Measurements from ENCODE around the gene TUBA4A. TPM values are rescaled to one million over a fixed set of nuclear protein-coding genes. Genes with fewer than 3 reads are reported as not detected.

The TUBA4A gene
- total and polyA plus RNA-seq, 2 of the 8 experiments (the other 6 are each of a cell fraction or from before 2014, with no cell fraction given), result 67.3 to 172 TPM

- no peak for TF ChIP-seq ZNF274 (IDR thresholded peaks at IDR 0.05; ENCODE audit: borderline replicate concordance, extremely low read depth, low read length)
- TF ChIP-seq SP1 (IDR thresholded peaks at IDR 0.05; ENCODE audit: low read depth, low read length), result peak; percentile 76
- no peak for TF ChIP-seq RBBP5 (IDR thresholded peaks at IDR 0.05; ENCODE audit: borderline replicate concordance, low read depth, low read length)
- peak; percentile 80; the same call in 1 of the 2 replicates for TF ChIP-seq SUZ12 (IDR thresholded peaks at IDR 0.05; ENCODE audit: low read length)
- no peak for TF ChIP-seq YY1 (IDR thresholded peaks at IDR 0.05; ENCODE audit: low read depth, low read length)
- TF ChIP-seq TAF1 (IDR thresholded peaks at IDR 0.05; ENCODE audit: low read depth, low read length), result peak; percentile 62; the same call in 1 of the 2 replicates
- TF ChIP-seq TBP (IDR thresholded peaks at IDR 0.05; ENCODE audit: low read depth, low read length), result peak; percentile 81
- no peak for TF ChIP-seq JUND (IDR thresholded peaks at IDR 0.05; ENCODE audit: low read length)
- TF ChIP-seq CEBPB (IDR thresholded peaks at IDR 0.05; ENCODE audit: low read depth, low read length), result no peak
- TF ChIP-seq EP300 (IDR thresholded peaks at IDR 0.05; ENCODE audit: borderline replicate concordance in 1 of 2, low read depth in 2 of 2, low read length in 2 of 2), result no peak
- TF ChIP-seq CTBP2 (IDR thresholded peaks at IDR 0.05; ENCODE audit: borderline replicate concordance, insufficient read depth, insufficient read length, low read length), result peak; percentile 35
- peak; percentile 31 for TF ChIP-seq MAX (IDR thresholded peaks at IDR 0.05)
- TF ChIP-seq RXRA (IDR thresholded peaks at IDR 0.05; ENCODE audit: insufficient read depth, low read depth, low read length), result no peak
- peak in 1 of 2 experiments; percentile 66; a peak in 2 of 3 replicates for TF ChIP-seq POLR2A (IDR thresholded peaks at IDR 0.05; ENCODE audit: control extremely low read depth in 1 of 2, low read depth in 2 of 2, low read length in 2 of 2)
- no peak for TF ChIP-seq ATF3 (IDR thresholded peaks at IDR 0.05; ENCODE audit: insufficient read depth, low read depth, low read length)
- no peak for TF ChIP-seq MAFK (IDR thresholded peaks at IDR 0.05; ENCODE audit: low read depth, low read length)
- TF ChIP-seq POU5F1 (IDR thresholded peaks at IDR 0.05; ENCODE audit: low read depth, low read length), result no peak
- TF ChIP-seq TCF12 (IDR thresholded peaks at IDR 0.05; ENCODE audit: low read depth, low read length), result peak; percentile 44; the same call in 1 of the 2 replicates
- no peak for TF ChIP-seq TAF7 (optimal IDR thresholded peaks at IDR 0.05; ENCODE audit: borderline replicate concordance, low read depth, low read length)
- no peak for TF ChIP-seq RNF2 (IDR thresholded peaks at IDR 0.05; ENCODE audit: borderline replicate concordance, low read depth, low read length, missing control alignments, poor library complexity, severe bottlenecking)
- no peak for TF ChIP-seq SIX5 (IDR thresholded peaks at IDR 0.05; ENCODE audit: low read depth, low read length)
These were observed at the start of gene TUBA4A (continued) for GRCh38 chr2:219253753-219254589.

Measured in H1 (cell line).